ENCODE measurements around the gene NPAS3.

NPAS3 gene

DNA sequence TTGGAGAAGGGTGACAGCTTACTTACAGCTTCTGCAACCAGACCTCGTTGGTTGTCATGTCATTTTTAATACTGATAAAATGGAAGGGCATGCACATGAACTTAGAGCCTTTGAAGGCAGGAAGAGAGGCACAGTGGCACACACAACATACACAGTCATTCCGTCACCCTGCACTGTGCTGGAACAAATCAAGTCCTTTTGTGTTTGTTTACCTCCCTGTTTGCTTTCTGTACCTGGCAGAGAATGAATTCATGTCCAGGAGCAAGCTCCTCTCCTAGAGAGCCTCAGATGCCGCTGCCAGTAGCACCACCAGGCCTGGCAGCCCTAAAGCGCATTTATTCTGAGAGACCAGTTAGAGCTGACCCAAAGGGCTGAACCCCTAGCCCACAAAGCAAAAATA is 551.9 kb downstream of the NPAS3 start:
- no peak for DNase-seq

DNA sequence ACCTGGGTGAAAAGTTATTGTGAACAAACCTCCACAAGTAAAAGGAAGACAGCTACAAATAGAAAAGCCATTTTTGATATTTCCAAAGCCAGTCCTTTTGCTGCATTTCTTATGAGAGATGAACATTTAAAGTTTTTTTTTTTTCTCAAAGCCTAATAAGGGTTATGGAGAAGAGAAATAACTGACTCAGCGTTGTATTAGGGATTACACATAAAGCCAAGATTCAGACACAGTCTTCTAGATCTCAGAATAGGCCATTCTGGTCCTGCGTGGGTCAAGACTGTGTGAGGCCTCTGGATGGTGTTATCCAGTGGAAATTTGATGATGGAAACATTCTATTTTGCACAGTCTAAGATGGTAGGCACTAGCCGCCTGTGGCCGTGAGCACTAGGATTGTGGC is 552.4 kb downstream of the NPAS3 start:
- DNase-seq = no peak

GRCh38 chr14:33492491-33492890 is 553.8 kb downstream of the NPAS3 start:
- DNase-seq = no peak

GRCh38 chr14:33493266-33493665 is 554.6 kb downstream of the NPAS3 start:
- DNase-seq = no peak

DNA sequence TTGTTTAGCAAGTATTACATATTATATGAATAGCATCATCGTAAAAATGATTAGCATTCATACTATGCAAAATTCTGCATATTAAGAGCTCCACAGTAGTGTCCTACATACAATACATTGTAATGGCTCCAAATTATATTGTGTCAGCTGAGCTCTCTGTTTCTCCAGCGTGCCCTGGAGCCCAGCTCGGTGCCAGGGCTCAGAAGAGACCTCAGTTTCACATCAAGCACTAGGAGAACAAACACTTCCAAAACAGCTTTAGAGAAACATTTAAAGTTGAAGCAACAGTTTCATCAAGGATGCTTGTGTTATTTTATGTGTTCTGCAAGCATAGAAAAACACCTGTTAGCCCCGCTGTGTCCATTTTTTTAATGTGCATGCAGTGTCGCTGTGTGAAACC is 555.3 kb downstream of the NPAS3 start:
- DNase-seq = no peak

- DNase-seq = no peak
These were observed 561.0 kb downstream of the NPAS3 start for GRCh38 chr14:33499687-33500086.

DNA sequence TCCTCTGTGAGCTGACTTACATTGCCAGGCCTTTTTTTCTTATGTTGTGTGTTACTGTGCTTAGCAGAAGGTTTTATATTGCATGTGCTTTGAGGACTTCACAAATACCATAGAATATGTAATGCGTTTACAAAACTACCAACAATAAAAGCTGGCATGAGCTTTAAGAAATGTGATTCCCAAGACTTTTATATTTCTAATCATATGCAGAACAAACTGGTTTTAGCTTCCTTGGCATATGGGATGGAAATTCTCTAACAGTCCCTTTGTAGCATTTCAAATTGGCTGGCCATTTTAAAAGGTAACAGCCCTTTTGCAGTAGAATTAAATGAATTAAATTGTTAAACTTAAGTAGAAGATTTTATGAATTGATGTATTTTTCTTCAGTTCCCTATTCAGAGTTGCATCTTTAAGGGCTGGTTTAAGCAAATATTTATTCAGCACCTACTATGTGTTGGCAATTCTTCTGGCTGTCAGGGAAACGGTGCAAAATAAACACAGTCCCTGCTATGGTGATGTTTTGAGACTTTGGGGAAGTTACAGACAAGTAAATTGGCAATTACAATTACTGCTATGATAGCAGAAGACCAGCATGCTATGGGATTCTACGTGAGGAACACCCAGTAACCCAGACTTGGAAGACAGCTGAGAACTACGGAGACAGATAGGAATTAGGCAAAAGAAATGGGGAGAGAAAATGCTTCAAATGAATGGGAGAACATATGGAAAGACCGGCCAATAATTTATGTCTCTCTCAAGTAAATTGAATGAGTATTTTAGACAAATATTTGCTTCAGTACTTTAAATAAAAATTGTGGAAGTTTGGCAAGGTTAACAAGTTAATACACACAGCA is 565.8 kb downstream of the NPAS3 start:
- DNase-seq = no peak

GRCh38 chr14:33505266-33505962 is 566.7 kb downstream of the NPAS3 start:
- no peak for DNase-seq

- no peak for DNase-seq
These were observed 567.3 kb downstream of the NPAS3 start for GRCh38 chr14:33505963-33506329.

GRCh38 chr14:33508126-33509062 is 569.7 kb downstream of the NPAS3 start:
- no peak for DNase-seq

DNA sequence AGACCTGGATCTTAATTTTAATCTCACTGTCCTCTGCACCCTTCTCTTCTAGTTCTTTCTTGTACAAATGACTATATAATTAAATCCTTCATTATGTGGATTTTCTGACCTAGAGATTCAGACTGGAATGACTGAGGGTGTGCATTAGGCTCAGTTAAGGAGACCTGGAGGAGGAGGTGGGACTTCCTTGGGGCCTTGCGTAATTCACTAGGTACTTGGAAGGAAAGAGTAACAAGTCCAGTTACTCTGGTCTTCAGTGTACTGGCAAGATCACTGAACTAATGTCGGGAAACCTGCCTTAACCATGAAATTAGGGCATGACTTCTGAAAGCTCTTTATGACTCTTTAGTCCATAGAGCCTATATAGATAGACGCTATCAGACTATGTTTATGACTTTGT is 570.8 kb downstream of the NPAS3 start:
- no peak for DNase-seq

DNA sequence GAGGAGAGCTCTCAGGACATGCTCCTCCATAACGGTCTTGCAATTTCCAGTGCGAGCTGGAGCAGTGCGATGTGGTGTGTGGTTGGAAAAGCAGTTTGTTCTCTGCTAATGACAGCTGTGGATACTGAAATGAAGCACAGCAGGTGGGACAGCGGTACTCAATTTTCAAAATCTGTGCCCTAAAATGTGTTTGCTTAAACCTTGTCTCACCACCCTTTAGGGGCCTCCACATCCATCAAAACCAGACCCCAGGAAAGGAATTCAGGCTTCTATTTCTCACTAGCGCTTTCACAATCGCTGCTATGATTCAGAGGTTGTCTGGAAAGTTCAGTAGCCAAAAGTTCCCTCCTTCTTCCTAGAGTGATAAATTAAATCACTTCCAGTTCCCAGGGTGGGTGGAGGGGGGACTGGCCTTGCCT is 571.4 kb downstream of the NPAS3 start:
- DNase-seq = no peak

GRCh38 chr14:33510991-33511390 is 572.3 kb downstream of the NPAS3 start:
- DNase-seq = no peak

GRCh38 chr14:33511851-33512640 is 573.4 kb downstream of the NPAS3 start:
- DNase-seq = no peak

DNA sequence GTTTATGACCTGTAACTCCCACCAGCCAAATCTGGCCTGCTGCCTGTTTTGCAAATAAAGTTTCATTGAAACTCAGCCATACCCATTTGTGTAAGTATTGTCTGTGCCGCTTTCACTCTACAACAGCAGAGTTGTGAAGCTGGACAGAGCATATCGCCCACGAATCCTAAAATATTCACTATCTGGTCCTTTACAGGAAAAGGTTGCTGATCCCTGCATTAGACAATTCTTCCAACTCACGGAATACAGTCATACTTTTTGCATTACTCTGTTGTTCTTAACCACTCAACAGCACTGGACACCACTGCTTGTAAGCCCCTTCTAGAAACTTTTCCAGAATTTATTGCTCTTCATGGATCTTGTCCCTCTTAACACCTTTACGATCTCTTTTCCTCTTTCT is 576.8 kb downstream of the NPAS3 start:
- DNase-seq = no peak

DNA sequence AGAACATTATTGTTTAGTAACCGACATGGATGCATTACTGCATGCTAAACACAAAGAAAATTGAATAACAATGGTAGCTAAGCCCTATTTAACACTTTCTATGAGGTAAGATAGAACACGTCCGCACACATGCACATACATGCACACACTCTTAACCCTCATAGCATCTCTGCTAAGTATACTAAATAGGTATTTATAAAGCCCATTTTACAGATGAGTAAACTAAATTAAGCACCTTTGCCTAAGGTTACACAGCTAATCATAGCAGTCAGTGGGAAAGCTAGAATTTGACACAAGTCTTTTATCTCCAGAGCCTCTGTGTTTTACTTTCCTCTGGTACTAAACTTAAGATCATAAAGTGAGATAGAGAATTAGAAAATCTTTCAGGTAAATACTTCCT is 577.2 kb downstream of the NPAS3 start:
- no peak for DNase-seq

- no peak for DNase-seq
These were observed 578.3 kb downstream of the NPAS3 start for GRCh38 chr14:33516898-33517436.

DNA sequence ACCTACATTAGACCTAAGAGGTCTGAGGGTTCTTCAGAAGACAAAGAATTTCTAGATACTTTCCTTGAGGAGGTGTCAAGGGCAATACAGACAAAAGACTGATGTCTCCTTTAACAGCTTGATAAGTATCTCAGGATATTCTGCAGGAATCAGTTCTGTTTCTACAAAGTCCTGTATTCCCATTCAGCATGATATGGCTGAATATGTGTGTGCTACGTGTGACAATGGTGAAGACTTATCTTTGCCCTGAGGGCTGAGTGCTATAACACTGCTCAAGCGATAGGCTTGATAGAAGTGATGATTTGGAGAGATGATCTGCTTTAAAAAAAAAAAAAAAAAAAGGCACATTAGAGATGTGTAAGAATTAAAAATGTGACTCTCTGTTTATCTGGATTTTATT is 582.5 kb downstream of the NPAS3 start:
- no peak for DNase-seq

GRCh38 chr14:33524244-33524643 is 585.6 kb downstream of the NPAS3 start:
- no peak for DNase-seq

GRCh38 chr14:33525626-33526025 is 586.9 kb downstream of the NPAS3 start:
- no peak for DNase-seq

GRCh38 chr14:33527023-33527634 is 588.5 kb downstream of the NPAS3 start:
- DNase-seq = no peak

GRCh38 chr14:33528655-33529054 is 590.0 kb downstream of the NPAS3 start:
- DNase-seq = no peak

Measured in activated naive CD4-positive, alpha-beta T cell treated with Interleukin-2 at 50 U/mL for 16 hours (primary cell).